Stimulated activated CD4-positive, alpha-beta T cell treated with anti-CD3 and anti-CD28 coated beads, Interleukin-2, amount 100 ng/mL, for 24 hours (primary cell): ENCODE data around the gene CAMKMT.
A peak's percentile ranks its signal among the peaks of the same experiment; 100 is the strongest.
"Not testable (repeated sequence)": the region's sequence is repeated elsewhere in the genome, so short reads cannot be mapped to it uniquely, and the experiment has no call there.

Source experiments
- DNase-seq, 2 donors: peaks; one replicate each; pipeline ENCODE4 v3.0.0-alpha.2; 2020

The CAMKMT gene

GRCh38 chr2:44362207-44363015 lies 664 bp downstream of the CAMKMT start:
- DNase-seq = peak; percentile 48 to 51

- DNase-seq = no peak
These were observed 2.9 kb downstream of the CAMKMT start for GRCh38 chr2:44364604-44365003.

DNA sequence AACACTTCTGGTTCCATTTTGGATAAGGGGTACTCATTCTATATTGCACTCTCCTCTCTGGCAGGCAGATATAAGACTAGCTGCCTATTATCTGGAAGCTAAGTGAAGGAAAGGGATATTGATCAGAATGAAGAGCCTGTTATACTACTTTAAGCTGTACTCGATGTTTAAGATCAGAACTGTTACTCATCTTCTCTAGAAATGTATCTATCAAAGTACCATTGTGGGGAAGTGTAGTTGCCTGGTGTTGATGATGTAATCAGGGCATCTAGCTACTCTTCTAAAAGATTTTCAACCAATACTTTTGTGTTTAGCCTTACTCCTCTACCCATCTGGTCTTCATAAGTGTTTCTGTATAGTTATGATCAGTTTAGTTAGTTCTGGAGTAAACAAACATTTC lies 5.8 kb downstream of the CAMKMT start:
- no peak for DNase-seq

GRCh38 chr2:44369392-44369791 lies 7.6 kb downstream of the CAMKMT start:
- DNase-seq = no peak

GRCh38 chr2:44371445-44371844 lies 9.7 kb downstream of the CAMKMT start:
- DNase-seq = no peak

DNA sequence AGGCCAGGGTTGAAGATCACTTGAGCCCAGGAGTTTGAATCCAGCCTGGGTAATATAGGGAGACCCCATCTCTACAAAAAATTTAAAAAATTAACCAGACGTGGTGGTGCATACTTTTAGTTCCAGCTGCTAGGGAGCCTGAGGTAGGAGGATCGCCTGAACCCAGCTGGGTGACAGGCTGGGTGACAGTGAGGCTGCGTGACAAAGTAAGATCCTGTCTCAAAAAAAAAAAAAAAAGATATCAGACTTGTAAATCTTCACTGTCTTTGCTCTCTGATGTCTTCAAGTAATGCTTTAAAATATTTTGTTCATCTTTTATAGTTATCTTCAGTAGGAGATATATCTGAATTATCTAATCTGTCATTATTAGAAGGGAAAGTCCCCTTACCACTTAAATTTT lies 10.5 kb downstream of the CAMKMT start:
- no peak for DNase-seq

DNA sequence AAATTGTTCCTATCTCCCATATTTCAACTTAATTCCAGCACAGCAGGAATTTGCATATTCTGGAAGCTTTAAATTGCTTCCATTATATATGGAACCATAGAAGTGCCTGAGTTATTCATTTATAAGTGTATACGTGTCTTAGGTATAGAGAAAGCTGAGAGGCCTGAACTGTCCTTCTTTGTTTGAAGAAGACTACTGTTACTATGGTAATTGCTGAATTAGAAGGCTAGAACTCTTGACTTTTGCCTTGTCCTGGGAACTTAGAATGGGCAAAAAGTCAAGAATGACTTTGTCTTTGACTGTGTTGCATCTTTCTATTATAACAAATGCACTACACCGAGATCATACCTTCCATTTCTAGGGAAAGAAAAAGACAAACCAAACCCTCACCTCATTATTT lies 15.7 kb downstream of the CAMKMT start:
- DNase-seq = no peak

DNA sequence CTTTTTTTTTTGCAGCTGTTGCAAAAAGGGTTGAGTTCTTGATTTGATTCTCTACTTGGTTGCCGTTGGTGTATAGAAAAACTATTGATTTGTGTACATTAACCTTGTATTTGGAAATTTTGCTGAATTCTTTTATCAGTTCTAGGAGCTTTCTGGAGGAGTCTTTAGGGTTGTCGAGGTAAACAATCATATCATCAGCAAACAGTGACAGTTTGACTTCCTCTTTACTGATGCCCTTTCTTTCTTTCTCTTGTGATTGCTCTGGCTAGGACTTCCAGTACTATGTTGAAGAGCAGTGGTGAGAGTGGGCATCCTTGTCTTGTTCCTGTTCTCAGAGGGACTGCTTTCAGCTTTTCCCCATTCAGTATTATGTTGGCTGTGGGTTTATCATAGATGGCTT lies 23.5 kb downstream of the CAMKMT start:
- not testable (repeated sequence) for DNase-seq

DNA sequence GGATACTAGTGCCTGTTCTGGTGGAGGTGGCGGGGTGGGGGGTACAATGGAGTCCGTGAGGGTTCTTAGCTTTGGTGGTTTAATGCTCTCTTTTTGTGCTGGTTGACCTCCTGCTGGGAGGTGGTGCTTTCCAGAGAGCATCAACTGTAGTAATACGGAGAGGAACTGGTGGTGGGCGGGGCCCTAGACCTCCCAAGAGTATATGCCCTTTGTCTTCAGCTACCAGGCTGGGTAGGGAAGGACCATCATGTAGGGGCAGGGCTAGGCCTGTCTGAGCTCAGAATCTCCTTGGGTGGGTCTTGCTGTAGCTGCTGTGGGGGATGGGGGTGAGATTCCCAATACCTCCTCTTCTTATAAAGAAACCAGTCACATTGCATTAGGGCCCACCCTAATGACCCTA lies 27.1 kb downstream of the CAMKMT start:
- DNase-seq = no peak

DNA sequence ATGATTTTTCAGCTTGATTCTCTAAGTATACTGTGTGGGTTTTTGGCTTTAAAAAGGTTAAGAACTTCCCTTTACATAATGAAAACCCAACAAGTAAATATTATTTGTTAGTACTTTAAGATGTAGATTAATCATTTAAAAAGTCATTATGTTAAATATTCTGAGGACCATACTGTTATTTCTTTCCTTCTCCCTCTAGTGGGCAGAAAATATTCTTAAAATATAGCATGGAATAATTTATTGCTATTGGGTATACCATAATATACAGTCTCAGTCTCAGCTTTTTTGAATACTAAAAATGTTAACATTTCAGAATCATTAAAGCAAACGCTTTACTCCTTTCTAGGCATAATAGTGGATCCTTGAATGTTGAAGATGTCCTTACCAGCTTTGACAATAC lies 28.1 kb downstream of the CAMKMT start:
- DNase-seq = no peak

DNA sequence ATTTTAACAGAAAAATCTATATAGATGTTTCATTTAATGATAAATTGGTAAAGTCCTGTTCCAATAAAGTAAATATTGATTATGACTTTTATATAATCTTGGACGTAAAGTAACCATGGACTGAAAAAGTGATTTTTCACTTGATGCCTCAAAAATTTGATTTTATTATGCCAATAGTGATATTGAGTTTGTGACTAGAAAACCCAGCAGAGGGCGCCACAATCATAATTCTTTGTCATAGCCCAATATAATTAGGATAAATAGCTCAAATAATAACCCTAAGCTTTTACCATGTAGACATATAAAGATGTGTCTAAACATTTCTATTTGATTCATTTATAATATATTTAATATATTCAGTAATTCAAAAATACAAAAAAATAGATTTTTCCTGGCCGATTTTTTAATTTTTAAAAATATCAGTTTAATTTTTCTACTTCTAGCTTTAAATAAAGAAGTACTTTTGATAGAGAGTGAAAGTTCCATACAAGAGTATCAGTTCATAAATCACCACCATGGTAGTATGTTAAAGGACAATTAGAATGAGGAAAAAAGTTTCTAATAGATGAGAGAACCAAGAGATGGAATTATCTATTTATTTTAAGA lies 30.7 kb downstream of the CAMKMT start:
- peak; percentile 63 to 67 for DNase-seq

DNA sequence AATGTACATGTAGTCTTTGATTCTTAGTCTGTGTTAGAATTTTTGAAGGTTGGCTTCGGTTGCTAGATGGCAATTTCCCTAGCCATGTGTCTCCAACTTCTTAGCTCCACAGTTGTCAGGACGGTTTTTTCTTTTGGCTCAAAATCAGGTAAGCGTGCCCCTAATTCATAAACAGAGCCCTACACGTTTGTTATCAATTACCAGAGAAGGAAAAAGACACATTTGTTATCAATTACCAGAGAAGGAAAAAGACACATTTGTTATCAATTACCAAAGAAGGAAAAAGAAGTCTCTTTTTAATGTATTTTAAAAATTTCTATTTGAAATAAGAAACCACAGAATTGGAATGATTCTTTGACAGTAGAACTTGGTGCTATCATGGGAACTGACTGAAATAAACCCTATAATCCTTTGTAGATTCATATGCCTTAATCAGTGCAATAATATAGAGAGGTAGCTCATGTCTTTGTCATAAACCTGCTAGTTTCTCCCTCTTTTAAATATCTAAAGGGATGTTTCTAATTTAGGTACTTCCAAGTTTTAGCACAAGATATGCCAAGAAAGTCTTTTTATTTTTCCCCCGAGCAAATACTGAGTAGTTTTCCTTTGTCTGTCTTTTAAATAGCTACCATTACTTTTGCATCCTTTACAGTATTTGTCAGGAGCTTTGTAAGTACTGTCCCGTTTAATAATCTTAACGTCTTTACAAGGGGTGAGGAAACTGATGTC lies 35.9 kb downstream of the CAMKMT start:
- no peak for DNase-seq

DNA sequence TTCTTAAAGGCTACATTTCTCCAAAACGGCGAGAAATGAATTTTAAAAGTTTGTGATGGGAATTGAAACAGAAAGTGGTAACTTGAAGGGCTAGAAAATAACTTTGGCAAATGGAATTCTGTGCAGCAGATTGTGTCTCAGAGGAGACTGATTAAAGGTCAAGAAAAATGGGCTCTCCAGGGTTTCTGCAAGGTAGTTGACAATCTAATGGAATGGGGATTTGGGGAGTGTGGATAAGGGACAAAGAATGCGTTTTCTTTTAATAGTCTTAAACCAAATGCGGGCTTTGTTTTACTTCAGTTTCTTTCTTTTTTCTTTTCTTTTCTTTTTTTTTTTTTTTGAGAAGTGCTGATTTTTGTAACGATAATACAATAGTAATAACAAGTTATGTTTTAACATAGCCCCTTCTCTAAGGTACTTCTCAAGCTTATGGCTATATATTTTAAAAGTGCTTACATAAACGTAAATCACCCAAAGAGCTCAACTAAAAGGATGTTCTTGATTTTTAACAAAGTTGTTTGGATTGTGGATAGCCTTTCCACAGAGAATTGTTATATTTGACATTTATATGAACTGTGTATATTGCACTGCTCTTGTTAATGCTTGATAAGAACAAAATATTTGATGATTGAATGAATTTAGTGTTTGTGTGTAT lies 36.6 kb downstream of the CAMKMT start:
- no peak for DNase-seq

GRCh38 chr2:44420725-44421124 lies 59.0 kb downstream of the CAMKMT start:
- no peak for DNase-seq

DNA sequence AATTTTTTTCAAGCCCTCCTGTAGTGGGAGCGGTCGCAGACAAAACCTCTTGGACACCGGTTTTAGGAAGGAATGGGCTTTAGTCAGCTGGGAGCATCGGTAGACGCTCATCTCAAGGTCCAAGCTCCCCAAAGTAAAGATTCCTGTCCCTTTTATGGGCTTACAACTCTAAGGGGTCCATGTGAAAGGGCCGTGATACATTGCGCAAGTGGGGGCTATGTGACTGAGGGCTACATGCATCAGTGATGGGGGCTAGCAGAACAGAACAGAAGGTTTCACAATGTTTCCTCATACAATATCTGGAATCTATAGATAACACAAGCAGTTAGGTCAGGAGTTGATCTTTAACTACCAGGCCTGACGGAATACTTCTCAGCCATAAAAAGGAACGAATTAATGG lies 62.5 kb downstream of the CAMKMT start:
- no peak for DNase-seq

- DNase-seq = no peak
These were observed 67.3 kb downstream of the CAMKMT start for GRCh38 chr2:44429034-44429433.

DNA sequence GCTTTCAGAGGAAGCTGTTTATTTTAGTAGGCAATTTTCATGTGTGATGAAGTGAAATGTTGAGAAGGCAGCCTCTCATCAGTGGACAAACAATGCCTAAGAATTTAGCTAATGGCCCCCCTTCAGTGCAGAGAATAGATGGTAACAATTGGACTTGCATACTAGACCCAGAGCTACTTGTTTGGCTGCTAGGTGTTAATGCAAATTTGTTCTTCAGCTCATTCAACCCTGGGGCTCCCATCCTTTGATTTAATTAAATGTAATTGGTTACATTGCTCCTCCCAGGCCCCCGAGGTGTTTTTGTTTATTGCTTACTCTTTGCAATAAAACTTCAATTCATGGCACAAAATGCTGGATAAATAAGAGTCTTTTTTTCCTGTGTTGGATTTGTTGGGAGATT lies 68.6 kb downstream of the CAMKMT start:
- DNase-seq = no peak

GRCh38 chr2:44433895-44434294 lies 72.1 kb downstream of the CAMKMT start:
- no peak for DNase-seq

DNA sequence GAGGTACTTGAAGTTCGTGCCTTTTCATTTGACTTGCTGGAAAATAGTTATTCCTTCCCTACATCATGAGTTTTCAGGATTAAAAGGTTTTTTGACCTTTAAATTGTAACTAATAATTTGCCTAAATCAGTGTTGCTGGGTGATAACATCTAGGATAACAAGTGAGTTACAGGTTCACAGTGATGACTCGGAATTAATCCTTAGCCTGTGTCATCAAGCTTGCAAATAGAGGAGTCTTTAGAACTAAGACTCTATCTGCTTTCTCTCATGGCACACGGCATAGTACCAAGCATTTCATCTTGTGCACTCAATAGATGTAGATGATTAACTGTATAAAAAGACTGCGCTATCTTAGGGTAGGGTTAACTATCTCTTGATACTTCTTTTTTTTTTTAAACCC lies 79.5 kb downstream of the CAMKMT start:
- no peak for DNase-seq

GRCh38 chr2:44442019-44442418 lies 80.3 kb downstream of the CAMKMT start:
- no peak for DNase-seq

DNA sequence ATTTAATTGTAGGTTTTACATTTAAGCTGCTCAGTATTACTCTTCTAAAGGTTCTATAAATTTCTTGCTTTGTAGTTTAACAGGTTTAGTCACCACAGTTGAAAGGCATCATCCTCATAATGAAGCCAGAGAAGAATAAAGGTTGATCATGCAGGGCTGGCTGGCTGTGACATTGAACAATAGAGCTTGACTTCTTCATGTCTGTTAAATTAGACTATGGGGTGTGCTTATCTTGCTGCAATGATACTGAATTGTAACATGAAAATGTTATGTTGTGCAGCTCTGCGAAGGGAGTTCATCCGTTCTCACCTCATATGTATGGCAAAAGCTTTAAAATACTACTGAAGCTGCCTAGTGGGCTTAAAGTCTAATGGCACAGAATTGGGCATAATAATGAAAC lies 81.8 kb downstream of the CAMKMT start:
- DNase-seq = no peak

DNA sequence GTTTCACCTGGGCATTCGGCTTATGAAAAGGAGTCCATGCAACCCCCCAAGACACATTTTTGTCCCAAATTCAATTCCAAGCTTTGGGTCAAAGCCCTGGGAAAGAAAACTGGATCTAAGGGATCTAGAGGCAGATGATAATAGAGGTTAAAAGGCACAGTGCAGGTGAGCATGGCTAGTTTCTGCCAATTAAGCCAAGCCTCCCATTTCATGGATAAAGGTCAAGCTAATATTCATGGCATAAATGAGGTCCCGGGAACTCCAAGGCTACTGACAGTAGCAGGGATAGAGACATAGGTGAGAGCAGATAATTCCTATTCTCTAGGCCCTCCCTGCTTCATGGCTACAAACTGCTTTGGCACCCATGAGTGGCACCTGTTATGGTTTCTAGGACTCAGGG lies 83.1 kb downstream of the CAMKMT start:
- DNase-seq = no peak

- DNase-seq = no peak
These were observed 87.2 kb downstream of the CAMKMT start for GRCh38 chr2:44448860-44449527.
